GM23248 (cell line): ENCODE data around the gene TEN1. TPM values are rescaled to one million over a fixed set of nuclear protein-coding genes. Genes with fewer than 3 reads are reported as not detected.

Experiments used
- DNase-seq: peaks from one replicate; pipeline ENCODE4 v3.0.0-alpha.2; 2015
- H2AFZ ChIP-seq: fragments of 200-600 bp; sonication (generic); 2 replicates; pipeline ENCODE4 v1.6.1; 2016; ENCODE audit warnings: antibody characterized with exemption
- H3F3A ChIP-seq: fragments of 200-600 bp; sonication (generic); 2 replicates; pipeline ENCODE4 v1.6.1; 2016; ENCODE audit warnings: mild to moderate bottlenecking, antibody characterized with exemption, mixed run types; ENCODE audit not compliant: insufficient read depth
- H3K27ac ChIP-seq: fragments of 200-600 bp; sonication (generic); 2 replicates; pipeline ENCODE4 v1.5.1; 2016; ENCODE audit warnings: mild to moderate bottlenecking
- H3K27me3 ChIP-seq: fragments of 200-600 bp; sonication (generic); replicated peaks from 2 replicates; pipeline ENCODE4 v1.6.1; 2016; ENCODE audit warnings: mild to moderate bottlenecking; ENCODE audit not compliant: insufficient read depth
- H3K36me3 ChIP-seq: fragments of 200-600 bp; sonication (generic); 2 replicates; pipeline ENCODE4 v1.6.1; 2016; ENCODE audit warnings: low read depth, mild to moderate bottlenecking
- H3K4me1 ChIP-seq: fragments of 200-600 bp; sonication (generic); 2 replicates; pipeline ENCODE4 v1.6.1; 2016; ENCODE audit warnings: mild to moderate bottlenecking; ENCODE audit not compliant: insufficient read depth
- H3K4me2 ChIP-seq: fragments of 200-600 bp; sonication (generic); one replicate; pipeline ENCODE4 v1.6.1; 2016; ENCODE audit warnings: mild to moderate bottlenecking; ENCODE audit not compliant: unreplicated experiment
- H3K4me3 ChIP-seq: fragments of 200-600 bp; sonication (generic); 2 replicates; pipeline ENCODE4 v1.5.1; 2016; ENCODE audit warnings: mild to moderate bottlenecking
- H3K79me2 ChIP-seq: fragments of 200-600 bp; sonication (generic); 2 replicates; pipeline ENCODE4 v1.6.1; 2016; ENCODE audit warnings: mild to moderate bottlenecking; ENCODE audit not compliant: insufficient read depth
- H3K9ac ChIP-seq: fragments of 200-600 bp; sonication (generic); 2 replicates; pipeline ENCODE4 v1.6.1; 2016; ENCODE audit warnings: mild to moderate bottlenecking
- H3K9me2 ChIP-seq: fragments of 200-600 bp; sonication (generic); 2 replicates; pipeline ENCODE4 v1.6.1; 2016; ENCODE audit warnings: mixed run types, mild to moderate bottlenecking, moderate library complexity; ENCODE audit not compliant: insufficient read depth
- H3K9me3 ChIP-seq: fragments of 200-600 bp; sonication (generic); one replicate; pipeline ENCODE4 v1.6.1; 2017; ENCODE audit warnings: low read depth
- H4K20me1 ChIP-seq: fragments of 200-600 bp; sonication (generic); 2 replicates; pipeline ENCODE4 v1.6.0; 2016; ENCODE audit not compliant: insufficient read depth
- EZH2 ChIP-seq: fragments of 200-600 bp; sonication (generic); IDR thresholded peaks from 2 replicates; pipeline ENCODE4 v1.6.1; 2018; ENCODE audit warnings: antibody characterized with exemption, mild to moderate bottlenecking; ENCODE audit not compliant: insufficient read depth, poor library complexity, severe bottlenecking
- EZH2phosphoT487 ChIP-seq: fragments of 200-600 bp; sonication (generic); IDR thresholded peaks from 2 replicates; pipeline ENCODE4 v1.6.1; 2018; ENCODE audit warnings: antibody characterized with exemption, moderate library complexity, mild to moderate bottlenecking, low read depth; ENCODE audit not compliant: insufficient read depth
- WGBS, 2 experiments: methylation state at CpG; one replicate each; pipeline ENCODE4 v1.1.6; 2015 to 2017; ENCODE audit warnings: low lambda C conversion rate in 2 of 2, low coverage in 1 of 2; ENCODE audit errors: missing lambda C conversion rate in 2 of 2; 5-methylcytosine and 5-hydroxymethylcytosine counted together
- in situ Hi-C: fragments of 300-500 bp; cut with MboI; formaldehyde crosslinking; loops from 2 replicates; pipeline ENCODE4 v1.15.0; 2020
- polyA plus RNA-seq: library from polyadenylated mRNA; unstranded; fragments of >200 nt; fragmentation: Nextera tagmentation; extraction: Ambion mirVana; gene quantifications from 2 replicates; pipeline ENCODE4 v1.2.1, GENCODE V29; 2016
- total RNA-seq: library from RNA; depleted of rRNA; stranded (reverse); fragments of >200 nt; shearing (Covaris generic); gene quantifications from 2 replicates; pipeline ENCODE4 v1.2.3, GENCODE V29; 2014

The TEN1 gene
- total and polyA plus RNA-seq, 2 experiments from 2014 or later = 19.5 to 21.2 TPM

GRCh38 chr17:76025294-76025693, 46.3 kb downstream of the TEN1 start:
- Histone ChIP-seq H3F3A (no peaks in the 10 kb centered on the region), H3K9ac (no peak overlapping the region), H4K20me1 (no peaks in the 10 kb centered on the region), H3K4me3 (no peak overlapping the region), H3K9me2 (no peaks in the 10 kb centered on the region), H3K9me3 (no peaks in the 10 kb centered on the region), H3K79me2 (no peaks in the 10 kb centered on the region), H3K27ac (no peak overlapping the region), H2AFZ (no peak overlapping the region), H3K27me3 (peaks cover under 1% of the 10 kb centered on the region), H3K4me2 (no peak overlapping the region), H3K36me3 (no peaks in the 10 kb centered on the region), H3K4me1 (no peaks in the 10 kb centered on the region)
- no peak for DNase-seq
- 77 to 79% methylated on average over 11 to 12 of the region's 12 CpGs for WGBS, 2 experiments
- TF ChIP-seq EZH2 = no peak
- no peak for TF ChIP-seq EZH2phosphoT487
- in situ Hi-C loops = no loop called here

- Histone ChIP-seq H3K4me2 (no peak overlapping the region), H3K9me2 (no peaks in the 10 kb centered on the region), H3K79me2 (no peaks in the 10 kb centered on the region), H3K27ac (no peak overlapping the region), H2AFZ (no peak overlapping the region), H3K4me3 (no peak overlapping the region), H3K36me3 (no peaks in the 10 kb centered on the region), H3K27me3 (no peaks in the 10 kb centered on the region), H4K20me1 (no peaks in the 10 kb centered on the region), H3F3A (no peaks in the 10 kb centered on the region), H3K9me3 (no peaks in the 10 kb centered on the region), H3K4me1 (no peaks in the 10 kb centered on the region), H3K9ac (no peak overlapping the region)
- no peak for DNase-seq
- TF ChIP-seq EZH2 (no peak), EZH2phosphoT487 (no peak)
- 77 to 85% methylated on average over 8 to 15 of the region's 15 CpGs for WGBS, 2 experiments
- in situ Hi-C loops = no loop called here
These were observed 47.7 kb downstream of the TEN1 start for GRCh38 chr17:76026714-76027158.

GRCh38 chr17:76027159-76027839, 48.3 kb downstream of the TEN1 start, which contains the start of gene EVPL:
Gene EVPL (minus strand): TSS chr17:76027306. CDS start chr17:76027198, 108 bp downstream.
- 68 to 78% methylated on average over 12 to 24 of the region's 24 CpGs for WGBS, 2 experiments
- Histone ChIP-seq H3K9me2 (no peaks in the 10 kb centered on the region), H3K36me3 (no peaks in the 10 kb centered on the region), H3K9me3 (no peaks in the 10 kb centered on the region), H3K4me2 (no peak within 1 kb of the TSS), H3K4me3 (no peak within 1 kb of the TSS), H3K9ac (no peak within 1 kb of the TSS), H3K27ac (no peak within 1 kb of the TSS), H3F3A (no peaks in the 10 kb centered on the region), H4K20me1 (no peaks in the 10 kb centered on the region), H2AFZ (no peak within 1 kb of the TSS), H3K27me3 (no peaks in the 10 kb centered on the region), H3K4me1 (no peaks in the 10 kb centered on the region), H3K79me2 (no peaks in the 10 kb centered on the region)
- DNase-seq = no peak
- in situ Hi-C loops = no loop called here
- no peak for TF ChIP-seq EZH2
- TF ChIP-seq EZH2phosphoT487 = no peak

GRCh38 chr17:76032073-76032779, 53.2 kb downstream of the TEN1 start:
- Histone ChIP-seq H3K27ac (no peak overlapping the region), H3K4me1 (no peaks in the 10 kb centered on the region), H3K36me3 (no peaks in the 10 kb centered on the region), H3K27me3 (no peaks in the 10 kb centered on the region), H3K79me2 (no peaks in the 10 kb centered on the region), H3F3A (no peaks in the 10 kb centered on the region), H2AFZ (no peak overlapping the region), H3K4me3 (no peak overlapping the region), H3K4me2 (no peak overlapping the region), H3K9me2 (no peaks in the 10 kb centered on the region), H3K9me3 (no peaks in the 10 kb centered on the region), H3K9ac (no peak overlapping the region), H4K20me1 (no peaks in the 10 kb centered on the region)
- WGBS, 2 experiments = 75 to 83% methylated on average over 20 of the region's 20 CpGs
- no peak for TF ChIP-seq EZH2
- no peak for TF ChIP-seq EZH2phosphoT487
- no peak for DNase-seq
- in situ Hi-C loops = no loop called here
